Motor neuron (in vitro differentiated cells): ENCODE data around the gene C1orf185. TPM values are rescaled to one million over a fixed set of nuclear protein-coding genes. Genes with fewer than 3 reads are reported as not detected.

Source experiments
- ATAC-seq, 8 experiments: fragments of 200-7000 bp; cut with Tn5 transposase; replicated peaks in 6 of 8; 2 replicates each; pipeline ENCODE4 v1.8.0; 2021; ENCODE audit warnings: mild to moderate bottlenecking in 8 of 8, moderate library complexity in 8 of 8
- H3K27ac ChIP-seq, 2 donors: fragments of 250-450 bp; sonication (Bioruptor Pico); 2 replicates each; pipeline ENCODE4 v1.9.0; 2021; ENCODE audit warnings: antibody characterized with exemption in 2 of 2, mild to moderate bottlenecking in 2 of 2, moderate library complexity in 1 of 2
- H3K4me1 ChIP-seq, 2 donors: fragments of 250-450 bp; sonication (Bioruptor Pico); replicated peaks in 1 of 2; 2 replicates each; pipeline ENCODE4 v1.6.1; 2021; ENCODE audit warnings: antibody characterized with exemption in 2 of 2, mild to moderate bottlenecking in 2 of 2, moderate library complexity in 1 of 2
- H3K4me3 ChIP-seq, 5 donors: fragments of 250-450 bp; sonication (Bioruptor Pico); 2 replicates each; pipeline ENCODE4 v1.9.0; 2021; ENCODE audit warnings: antibody characterized with exemption in 5 of 5, mild to moderate bottlenecking in 5 of 5, moderate library complexity in 4 of 5
- WGBS, 10 experiments: fragments of 450-650 bp; shearing (Covaris generic); methylation state at CpG; one replicate each; pipeline ENCODE4 v1.0.0; 2022; 5-methylcytosine and 5-hydroxymethylcytosine counted together
- in situ Hi-C, 9 experiments: fragments of 400-800 bp; cut with MboI; loops; one replicate each; pipeline ENCODE4 v1.15.0; 2021; ENCODE audit warnings: low sequenced_read_pairs in 9 of 9, low pct_unique_long_range_greater_than_20kb in 2 of 9; ENCODE audit not compliant: unreplicated experiment in 9 of 9
- total RNA-seq, 8 experiments: library from RNA; unstranded; fragments of 300-600 nt; gene quantifications; 2 replicates each; pipeline versions ENCODE4 v1.2.3 to v1.2.4, GENCODE V29; 2022

The C1orf185 gene
- total RNA-seq, 8 experiments from 2014 or later = not detected

DNA sequence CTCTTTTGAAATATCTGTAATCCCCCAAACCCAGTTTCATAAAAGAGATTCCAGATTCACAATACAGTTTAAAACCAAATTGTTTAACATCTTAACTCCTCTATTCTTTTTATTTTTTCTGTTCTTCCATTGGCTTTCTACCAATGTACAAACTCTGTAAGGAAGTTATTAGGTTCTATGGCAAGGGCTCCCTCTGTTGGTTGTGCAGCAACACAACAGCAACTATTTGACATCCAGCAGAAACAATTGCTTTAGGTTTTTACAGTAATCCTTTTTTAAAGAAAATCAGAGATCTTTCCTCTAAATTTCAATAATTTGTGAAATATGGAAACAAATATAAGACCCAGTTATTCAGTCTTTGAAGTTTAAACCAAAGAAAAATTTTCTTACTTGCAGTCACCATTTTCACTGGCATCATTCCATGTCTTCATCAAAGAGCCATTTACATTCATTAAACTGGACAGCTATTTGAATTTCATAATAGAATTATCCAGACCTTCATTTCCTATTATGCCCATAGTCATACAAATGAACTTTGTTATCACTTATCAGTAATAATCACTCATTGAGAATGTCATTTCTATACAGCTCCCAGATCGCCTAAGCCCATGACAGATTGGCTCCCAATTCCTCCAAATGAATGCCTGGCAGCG is 87.5 kb downstream of the C1orf185 start:
- in situ Hi-C loops = loop anchor here in 6 of 9 experiments (25.0 kb wide), 5 partner anchors 102 to 827 kb away; partner anchors contain the start of genes CDKN2C (in 1 of the 6) and FAF1 (in 1 of the 6)
- no peaks in the 10 kb centered on the region for H3K4me1 ChIP-seq
- 0 to 80% (median 50%) methylated on average over 1 to 2 of the region's 2 CpGs; no CpG with 5 or more reads in 2 of the 10 experiments for WGBS, 10 experiments
- ATAC-seq = peak in 3 of 8 experiments; percentile 35 to 63 (median 44)
- no peak overlapping the region for H3K4me3 ChIP-seq
- no peak overlapping the region for H3K27ac ChIP-seq

DNA sequence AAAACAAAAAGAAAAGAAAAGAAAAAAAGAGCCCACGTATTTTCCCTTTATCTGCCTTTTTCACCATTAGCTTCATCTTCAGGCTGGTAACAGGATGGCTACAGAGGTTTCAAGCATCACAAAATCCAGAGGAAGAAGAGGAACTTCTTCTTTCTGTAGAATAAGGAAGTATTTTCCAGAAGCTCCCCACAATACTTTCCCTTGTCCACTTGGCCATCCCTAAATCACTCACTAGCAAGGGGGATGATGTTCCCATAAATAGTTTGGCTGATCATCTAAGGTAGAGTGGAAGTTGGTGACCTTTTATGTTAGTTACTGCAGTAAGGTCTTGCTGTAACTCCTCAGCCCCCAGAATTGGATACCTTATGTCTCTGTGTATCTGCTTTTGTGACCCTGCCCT is 88.9 kb downstream of the C1orf185 start:
- no peak for ATAC-seq
- in situ Hi-C loops = loop anchor here in 6 of 9 experiments (25.0 kb wide), 5 partner anchors 104 to 829 kb away; partner anchors contain the start of genes CDKN2C (in 1 of the 6) and FAF1 (in 1 of the 6)
- Histone ChIP-seq H3K4me1 (no peaks in the 10 kb centered on the region), H3K4me3 (no peak overlapping the region), H3K27ac (no peak overlapping the region)
- 0 to 80% (median 6%) methylated on average over 1 of the region's 1 CpG; no CpG with 5 or more reads in 6 of the 10 experiments for WGBS, 10 experiments

DNA sequence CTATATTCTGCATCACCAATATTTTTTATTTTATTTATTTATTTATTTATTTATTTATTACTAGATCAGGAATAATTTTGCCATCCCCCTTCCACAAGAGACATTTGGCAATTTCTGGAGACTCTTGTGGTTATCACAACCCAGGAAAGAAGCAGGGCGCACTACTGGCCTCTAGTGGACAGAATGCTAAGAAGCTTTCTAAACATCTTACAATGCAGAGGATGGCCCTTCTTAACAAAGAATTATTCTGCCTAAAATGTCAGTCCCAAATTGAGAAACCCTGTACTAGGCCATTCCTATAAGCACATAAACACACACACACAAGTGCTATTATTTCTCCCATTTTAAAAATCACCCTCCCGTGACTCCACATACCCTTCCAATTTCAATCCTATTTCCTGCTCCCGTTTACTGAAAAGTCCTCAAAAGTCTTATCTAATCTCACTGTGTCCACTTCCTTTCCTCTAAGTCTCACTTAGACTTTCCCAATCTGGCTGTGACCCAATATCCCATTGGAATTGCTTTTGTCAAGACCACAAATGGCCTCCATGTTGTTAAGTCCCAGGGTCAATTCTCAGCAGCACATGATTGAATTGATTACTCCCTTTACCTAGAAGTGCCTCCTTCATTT is 90.3 kb downstream of the C1orf185 start:
- in situ Hi-C loops = loop anchor here in 6 of 9 experiments (25.0 kb wide), 5 partner anchors 105 to 830 kb away; partner anchors contain the start of genes CDKN2C (in 1 of the 6) and FAF1 (in 1 of the 6)
- WGBS, 10 experiments = 13 to 100% (median 51%) methylated on average over 1 to 3 of the region's 3 CpGs; no CpG with 5 or more reads in 1 of the 10 experiments
- Histone ChIP-seq H3K4me1 (no peaks in the 10 kb centered on the region), H3K27ac (no peak overlapping the region), H3K4me3 (no peak overlapping the region)
- ATAC-seq = peak in 5 of 8 experiments; percentile 32 to 84 (median 82)

DNA sequence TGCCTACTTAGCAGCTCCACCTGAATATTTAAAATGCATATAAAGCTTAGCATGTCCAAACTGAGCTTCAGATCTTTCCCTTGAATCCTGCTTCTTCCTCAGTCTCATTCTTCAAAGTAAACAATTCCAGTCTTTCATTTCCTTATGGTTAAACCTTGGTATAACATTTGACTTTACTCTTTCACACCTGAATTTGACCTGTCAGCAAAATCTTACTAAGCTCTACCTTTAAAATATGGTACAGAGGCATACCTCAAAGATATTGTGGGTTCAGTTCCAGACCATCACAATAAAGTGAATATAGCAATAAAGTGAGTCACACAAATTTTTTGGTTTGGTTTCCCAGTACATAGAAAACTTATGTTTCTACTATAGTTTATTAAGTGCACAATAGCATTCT is 91.5 kb downstream of the C1orf185 start:
- in situ Hi-C loops = loop anchor here in 6 of 9 experiments (25.0 kb wide), 5 partner anchors 106 to 831 kb away; partner anchors contain the start of genes CDKN2C (in 1 of the 6) and FAF1 (in 1 of the 6)
- ATAC-seq = peak in 1 of 8 experiments; percentile 23

More for the DNA sequence above, 91.5 kb downstream of the C1orf185 start:
- Histone ChIP-seq H3K27ac (no peak overlapping the region), H3K4me3 (no peak overlapping the region), H3K4me1 (no peaks in the 10 kb centered on the region)

Other genes starting within 250 kb of the C1orf185 start
- 10 to 100 TPM; 26.3 to 79.4 (median 52.0) TPM for gene FAF1, start 142.0 kb upstream of the C1orf185 start, total RNA-seq
- gene CDKN2C, start 132.0 kb upstream of the C1orf185 start, total RNA-seq = 10 to 100 TPM in 1 of 8 experiments, 1 to 10 TPM in 5, under 1 TPM in 2; 0.51 to 18.5 (median 3.8) TPM
- gene RNF11, start 134.0 kb downstream of the C1orf185 start, total RNA-seq = 100 to 1,000 TPM in 3 of 8 experiments, 10 to 100 TPM in 5; 45.0 to 159 (median 93.8) TPM
- gene TTC39A, start 228.3 kb downstream of the C1orf185 start, total RNA-seq = 1 to 10 TPM; 1.1 to 4.8 (median 2.2) TPM